ENCODE results near the gene PCP4L1. TPM values are rescaled to one million over a fixed set of nuclear protein-coding genes. Genes with fewer than 3 reads are reported as not detected.

The PCP4L1 gene
- total and polyA plus RNA-seq, 2 donors (not counting 1 experiment from before 2014, with no cell fraction given): not detected

DNA sequence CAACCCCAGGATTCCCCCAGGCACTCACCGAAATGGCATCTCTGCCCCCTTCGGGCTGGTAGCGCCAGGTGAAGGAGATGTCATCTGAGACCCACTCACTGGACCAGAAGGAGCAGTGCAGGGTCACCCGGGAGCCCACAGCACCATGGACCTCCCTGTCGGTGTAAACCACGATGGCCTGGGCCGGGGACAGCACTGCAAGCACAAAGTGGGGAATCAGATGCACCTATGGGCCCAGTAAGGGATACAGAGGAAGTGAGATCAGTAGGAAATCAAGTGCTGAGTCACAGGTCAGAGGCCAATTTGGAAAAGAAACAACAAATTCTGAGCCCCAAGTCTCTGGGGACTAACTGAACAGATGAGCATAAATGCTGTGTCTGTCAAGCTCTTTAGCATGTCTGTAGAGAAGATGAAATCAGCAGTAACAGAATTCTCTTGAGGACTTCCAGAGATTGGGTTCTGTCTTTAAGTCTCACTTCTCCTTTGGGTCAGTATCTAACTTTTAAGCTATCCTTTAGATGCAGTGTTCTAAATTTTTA is 48.8 kb downstream of the PCP4L1 start:
- H3K4me1 Mint-ChIP-seq: peaks cover 42% of the 10 kb centered on the region
- Histone ChIP-seq H3K4me1 (ENCODE audit: control insufficient read depth in 2 of 2, insufficient read depth in 2 of 2, low read length in 2 of 2) (peaks cover 26% of the 10 kb centered on the region in 2 donors), H3K27me3 (replicated peaks in 1 of 4; ENCODE audit: control extremely low read depth in 1 of 4, control insufficient read depth in 3 of 4, insufficient read depth in 4 of 4, low read length in 3 of 4) (no peaks in the 10 kb centered on the region), H3K4me2 (replicated peaks; ENCODE audit: low read depth, low read length, poor library complexity, severe bottlenecking) (no peak overlapping the region), H2AFZ (ENCODE audit: insufficient read depth, low read depth, low read length, poor library complexity, severe bottlenecking) (peak overlapping the region; percentile 3), H3K4me3 (ENCODE audit: control extremely low read depth in 1 of 5, extremely low read depth in 1 of 5, insufficient read depth in 1 of 5, low read depth in 2 of 5, low read length in 4 of 5) (no peak overlapping the region), H3K27ac (ENCODE audit: low read length in 2 of 2) (peak overlapping the region; percentile 59 to 72), H3K79me2 (ENCODE audit: control insufficient read depth, insufficient read depth, low read length) (peaks cover 21% of the 10 kb centered on the region), H3K9ac (ENCODE audit: low read length) (no peak overlapping the region), H3K9me3 (ENCODE audit: control extremely low read depth in 1 of 3, control insufficient read depth in 2 of 3, insufficient read depth in 1 of 3, low read length in 2 of 3) (no peaks in the 10 kb centered on the region), H4K20me1 (ENCODE audit: control insufficient read depth, insufficient read depth, low read length, poor library complexity, severe bottlenecking) (peaks cover 24% of the 10 kb centered on the region), H3K36me3 (replicated peaks in 1 of 2; ENCODE audit: control extremely low read depth in 1 of 2, control insufficient read depth in 1 of 2, extremely low read depth in 1 of 2, insufficient read depth in 2 of 2, low read length in 1 of 2) (peaks cover 0 to 7% of the 10 kb centered on the region in 2 experiments)
- ChIA-PET CTCF (interaction anchor here (1.0 to 3.4 kb wide), 8 partner anchors 10 to 117 kb away, joined by 3 to 20 read pairs (median 4); partner anchors contain the start of gene TOMM40L), POLR2A (interaction anchor here (0.5 to 1.3 kb wide), 2 partner anchors 83 to 465 kb away, joined by 4 to 6 read pairs; no protein-coding TSS in a partner anchor)
- H3K9me3 Mint-ChIP-seq (ENCODE audit: insufficient read depth): no peaks in the 10 kb centered on the region
- DNase-seq (peak; percentile 82), ATAC-seq (ENCODE audit: low read depth) (peak; percentile 59)
- peak overlapping the region; percentile 87 for H3K27ac Mint-ChIP-seq
- TF ChIP-seq CTCF (IDR thresholded peaks at IDR 0.05) (no peak), EZH2 (IDR thresholded peaks at IDR 0.05; ENCODE audit: borderline replicate concordance, insufficient read depth, low read depth, low read length, poor library complexity, severe bottlenecking) (no peak)
- intact Hi-C loops (cut with micrococcal nuclease): loop anchor here (2.0 to 5.0 kb wide), 4 partner anchors 60 to 105 kb away; partner anchors contain the start of genes CFAP126, NDUFS2 and TOMM40L
- H3K4me3 Mint-ChIP-seq: peak overlapping the region; percentile 46
- WGBS (ENCODE audit: insufficient coverage): 80% methylated on average over 7 of the region's 7 CpGs
- H3K27me3 Mint-ChIP-seq: no peaks in the 10 kb centered on the region

All from B cell (primary cell).